Activated T-helper 9 cell treated with anti-CD3 and anti-CD28 coated beads, Interleukin-2, amount 50 U/mL, for 16 hours (primary cell): Measurements from ENCODE around the gene SCART1.
"Not testable (repeated sequence)": the region's sequence is repeated elsewhere in the genome, so short reads cannot be mapped to it uniquely, and the experiment has no call there.

ENCODE experiments used
- DNase-seq: peaks from one replicate; pipeline ENCODE4 v3.0.0-alpha.2; 2020; ENCODE audit warnings: low read depth

Gene SCART1

GRCh38 chr10:133456041-133456951 lies 2.6 kb downstream of the SCART1 start:
- no peak for DNase-seq

DNA sequence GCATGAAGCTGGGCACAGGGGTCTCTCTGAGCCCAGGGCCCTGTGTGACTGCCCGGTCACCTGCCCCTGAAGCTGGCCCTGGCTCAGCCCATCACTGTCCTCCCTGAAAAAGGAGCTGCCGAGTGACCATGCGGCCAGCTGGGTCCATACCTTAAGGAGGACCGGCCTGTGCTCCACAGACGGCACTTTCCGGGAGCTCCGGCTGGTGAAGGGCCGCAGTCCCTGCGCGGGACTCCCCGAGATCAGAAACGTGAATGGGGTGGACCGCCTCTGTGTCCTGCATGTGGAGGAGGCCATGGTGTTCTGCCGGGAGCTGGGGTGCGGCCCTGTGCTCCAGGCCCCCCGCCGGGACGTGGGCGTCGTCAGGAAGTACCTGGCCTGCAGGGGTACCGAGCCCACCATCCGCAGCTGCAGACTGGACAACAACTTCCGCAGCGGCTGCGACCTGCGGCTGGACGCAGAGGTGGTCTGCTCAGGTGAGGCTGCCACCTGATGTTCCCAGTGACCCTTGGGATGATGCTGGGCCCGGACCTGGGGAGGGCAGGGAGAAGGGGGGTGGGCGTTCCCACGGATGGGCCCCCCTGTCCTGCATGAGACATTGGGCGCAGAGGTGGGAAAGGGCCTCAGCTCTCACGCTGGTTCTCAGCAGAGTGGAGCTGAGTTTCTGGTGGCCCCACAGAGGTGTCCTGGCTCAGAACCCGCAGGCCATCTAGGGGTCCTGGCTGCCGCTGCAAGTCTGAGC lies 3.5 kb downstream of the SCART1 start:
- DNase-seq: no peak

GRCh38 chr10:133458021-133458709 lies 4.4 kb downstream of the SCART1 start:
- DNase-seq: no peak

- DNase-seq: no peak
Measured at GRCh38 chr10:133458710-133459453, 5.1 kb downstream of the SCART1 start.

DNA sequence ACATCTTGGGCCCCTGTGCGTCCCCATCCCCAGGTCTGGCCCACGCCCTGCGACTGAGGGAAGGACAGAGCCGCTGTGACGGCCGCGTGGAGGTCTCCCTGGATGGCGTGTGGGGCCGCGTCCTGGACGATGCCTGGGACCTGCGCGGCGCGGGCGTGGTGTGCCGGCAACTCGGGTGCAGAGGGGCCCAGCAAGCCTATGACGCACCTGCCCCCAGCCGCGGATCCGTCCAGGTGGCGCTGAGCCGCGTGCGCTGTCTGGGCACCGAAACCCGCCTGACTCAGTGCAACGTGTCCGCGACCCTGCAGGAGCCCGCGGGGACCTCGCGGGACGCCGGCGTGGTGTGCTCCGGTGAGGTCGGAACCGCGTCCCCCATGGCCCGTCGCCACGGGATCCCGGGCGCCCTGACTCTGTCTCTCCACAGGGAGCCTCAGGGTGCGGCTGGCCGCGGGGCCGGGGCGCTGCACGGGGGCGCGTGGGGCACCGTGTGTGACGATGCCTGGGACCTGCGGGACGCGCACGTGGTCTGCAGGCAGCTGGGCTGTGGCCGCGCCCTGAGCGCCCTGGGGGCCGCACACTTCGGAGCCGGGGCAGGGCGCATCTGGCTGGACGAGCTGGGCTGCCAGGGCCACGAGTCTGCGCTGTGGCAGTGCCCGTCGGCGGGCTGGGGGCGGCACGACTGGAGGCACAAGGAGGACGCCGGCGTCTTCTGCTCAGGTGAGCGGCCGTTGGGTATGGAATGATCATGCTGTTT lies 5.9 kb downstream of the SCART1 start:
- DNase-seq: no peak

DNA sequence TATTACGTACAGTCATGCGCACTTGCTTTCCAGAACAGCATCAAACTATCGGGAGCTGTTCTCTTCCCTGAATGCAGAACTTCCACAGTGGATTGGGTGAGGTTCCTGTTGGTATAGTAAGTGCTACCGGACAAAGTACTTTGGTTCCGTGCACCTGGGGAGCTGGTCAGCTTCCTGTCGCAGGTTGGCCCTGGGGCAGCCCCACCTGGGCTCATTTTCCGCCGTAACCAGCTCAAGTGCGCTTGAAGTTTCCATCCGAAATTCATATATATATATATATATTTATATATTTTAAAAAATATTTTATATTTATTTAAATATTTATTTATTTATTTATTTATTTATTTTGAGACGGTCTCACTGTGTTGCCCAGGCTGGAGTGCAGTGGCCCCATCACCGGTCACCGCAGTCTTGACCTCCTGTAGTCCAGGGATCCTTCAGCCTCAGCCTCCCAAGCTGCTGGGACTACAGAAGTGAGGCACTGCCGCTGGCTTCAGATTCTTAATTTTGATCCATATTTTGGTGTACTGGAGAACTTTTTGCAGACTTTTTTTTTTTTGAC lies 6.5 kb downstream of the SCART1 start:
- DNase-seq: no peak

GRCh38 chr10:133461027-133461426 lies 7.3 kb downstream of the SCART1 start:
- no peak for DNase-seq

GRCh38 chr10:133461841-133462240 lies 8.1 kb downstream of the SCART1 start:
- no peak for DNase-seq

GRCh38 chr10:133462512-133463305 lies 9.0 kb downstream of the SCART1 start:
- DNase-seq: no peak

DNA sequence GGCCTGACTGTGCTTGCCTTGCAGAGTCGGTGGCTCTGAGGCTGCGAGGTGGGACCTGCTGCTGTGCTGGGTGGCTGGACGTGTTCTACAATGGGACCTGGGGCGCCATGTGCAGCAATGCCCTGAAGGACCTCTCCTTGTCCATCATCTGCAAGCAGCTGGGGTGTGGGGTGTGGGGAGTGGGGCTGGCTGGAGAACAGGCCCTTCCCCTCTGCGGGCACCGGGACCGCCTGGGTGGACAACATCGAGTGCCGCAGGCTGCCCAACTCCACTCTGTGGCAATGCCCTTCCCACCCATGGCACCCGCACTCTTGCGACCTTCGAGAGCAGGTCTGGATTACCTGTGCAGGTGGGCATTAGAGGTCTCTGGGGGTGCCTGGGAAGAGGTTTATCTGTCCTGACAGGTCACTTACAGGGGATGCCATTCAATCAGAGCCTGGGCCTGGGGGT lies 10.9 kb downstream of the SCART1 start:
- no peak for DNase-seq

DNA sequence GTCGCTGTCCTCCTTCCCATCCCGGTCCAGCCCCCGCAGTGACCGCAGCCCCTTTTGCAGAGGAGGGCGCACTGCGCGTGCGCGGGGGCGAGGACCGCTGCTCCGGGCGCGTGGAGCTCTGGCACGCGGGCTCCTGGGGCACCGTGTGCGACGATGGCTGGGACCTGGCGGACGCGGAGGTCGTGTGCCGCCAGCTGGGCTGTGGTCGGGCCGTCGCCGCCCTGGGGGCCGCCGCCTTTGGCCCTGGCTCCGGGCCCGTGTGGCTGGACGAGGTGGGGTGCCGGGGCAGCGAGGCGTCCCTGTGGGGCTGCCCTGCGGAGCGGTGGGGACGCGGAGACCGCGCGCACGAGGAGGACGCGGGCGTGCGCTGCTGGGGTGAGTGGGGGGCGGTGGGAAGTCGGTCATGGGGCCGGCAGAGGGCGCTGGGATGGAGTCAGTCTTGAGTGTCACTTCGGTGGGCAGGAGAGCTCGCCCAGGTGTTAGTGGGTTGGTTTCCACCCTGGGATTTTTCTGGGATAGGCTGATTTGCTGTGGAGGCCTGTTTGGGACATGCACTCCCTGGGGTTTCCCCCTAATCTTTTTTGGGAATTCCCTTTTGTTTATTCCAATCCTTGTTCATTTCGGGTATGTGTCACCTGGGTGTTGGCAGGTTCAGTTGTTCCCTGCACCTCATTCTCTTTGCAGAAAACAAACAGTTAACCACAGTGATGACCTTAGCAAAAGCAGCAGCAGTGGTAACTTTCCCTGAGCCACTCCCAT lies 11.6 kb downstream of the SCART1 start:
- DNase-seq: no peak

- no peak for DNase-seq
Measured at GRCh38 chr10:133465950-133466474, 12.3 kb downstream of the SCART1 start.

DNA sequence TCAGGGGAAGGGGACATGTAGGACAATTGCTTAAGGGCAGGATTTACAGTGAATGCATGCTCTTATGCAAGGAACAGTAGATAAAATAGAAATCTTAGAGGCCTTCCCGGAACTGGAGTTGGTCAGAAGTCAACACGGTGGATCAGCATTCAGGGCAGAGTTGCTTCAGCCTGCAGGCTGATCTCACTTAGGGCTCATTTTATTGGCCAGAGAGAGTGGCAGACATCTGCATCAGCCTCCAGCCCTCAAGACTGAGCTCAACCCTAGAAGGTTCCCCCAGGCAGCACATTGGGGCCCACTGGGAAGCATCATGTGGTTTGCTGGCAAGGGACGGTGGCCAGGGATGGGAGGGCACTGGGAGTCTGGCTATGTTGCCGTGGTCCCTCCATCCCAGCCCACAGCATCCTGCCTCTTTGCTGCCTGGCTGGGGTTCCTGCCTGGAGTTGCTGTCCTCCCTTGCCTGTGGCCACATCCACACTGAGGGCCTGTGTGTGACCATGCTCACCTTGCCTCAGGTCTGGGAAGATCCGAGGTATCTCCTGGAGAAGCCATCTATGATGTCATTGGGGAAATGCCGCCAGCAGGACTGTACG lies 13.0 kb downstream of the SCART1 start:
- DNase-seq: no peak

DNA sequence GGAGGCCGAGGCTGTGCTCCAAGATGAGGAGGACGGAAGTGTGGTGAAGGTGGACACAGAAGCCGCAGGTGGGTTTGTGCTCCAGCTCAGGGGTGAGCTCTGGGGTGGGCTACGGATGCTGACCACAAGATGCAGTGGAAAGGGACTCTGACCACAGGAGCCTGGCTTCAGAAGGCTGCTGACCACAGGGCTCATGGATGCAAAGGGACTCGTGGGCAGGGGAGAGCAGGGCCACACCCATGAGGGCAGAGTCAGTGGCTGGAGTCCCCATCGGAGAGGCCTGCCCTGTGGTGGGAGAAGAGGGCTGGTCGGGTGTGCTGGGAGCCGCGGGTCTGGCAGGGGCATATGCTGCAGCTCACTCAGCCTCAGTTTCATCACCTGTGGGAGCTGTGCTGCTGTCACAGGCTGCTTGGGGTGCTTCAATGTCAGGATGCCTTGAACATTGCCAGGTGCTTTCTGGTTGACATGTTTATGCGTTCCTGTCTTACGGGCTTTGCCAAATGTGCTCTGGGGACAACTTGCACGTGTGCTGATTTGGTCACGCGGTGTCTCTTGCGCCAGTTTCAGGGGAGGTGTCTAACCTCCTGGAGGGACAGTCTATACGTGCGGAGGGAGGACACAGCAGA lies 13.7 kb downstream of the SCART1 start:
- DNase-seq: no peak

DNA sequence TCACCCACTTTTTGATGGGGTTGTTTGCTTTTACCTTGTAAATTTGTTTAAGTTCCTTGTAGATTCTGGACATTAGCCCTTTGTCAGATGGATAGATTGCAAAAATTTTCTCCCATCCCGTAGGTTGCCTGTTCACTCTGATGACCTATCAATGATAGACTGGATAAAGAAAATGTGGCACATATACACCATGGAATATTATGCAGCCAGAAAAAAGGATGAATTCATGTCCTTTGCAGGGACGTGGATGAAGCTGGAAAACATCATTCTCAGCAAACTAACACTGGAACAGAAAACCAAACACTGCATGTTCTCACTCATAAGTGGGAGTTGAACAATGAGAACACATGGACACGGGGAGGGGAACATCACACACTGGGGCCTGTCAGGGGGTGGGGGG lies 15.5 kb downstream of the SCART1 start:
- not testable (repeated sequence) for DNase-seq

- DNase-seq: no peak
Measured at GRCh38 chr10:133471300-133472109, 17.8 kb downstream of the SCART1 start.

DNA sequence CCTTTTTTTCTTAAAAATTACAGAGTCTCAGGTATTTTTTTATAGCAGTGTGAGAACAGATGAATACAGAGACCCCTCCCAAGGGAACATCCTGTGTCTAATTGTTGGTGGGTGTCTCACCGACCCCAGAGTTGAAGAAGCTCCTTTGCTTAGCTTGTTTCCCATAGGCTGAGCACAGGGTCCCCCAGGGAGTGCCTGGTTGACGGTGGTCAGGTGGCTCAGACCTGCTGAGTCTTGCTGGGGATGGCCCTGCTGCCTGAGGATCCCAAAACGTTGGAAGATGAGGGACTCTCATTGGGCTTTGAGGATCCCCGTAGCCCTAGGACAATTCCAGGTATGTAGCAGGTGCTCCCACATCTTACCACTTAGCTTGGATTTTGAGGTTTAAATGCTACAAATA lies 19.5 kb downstream of the SCART1 start:
- no peak for DNase-seq
